ENCODE data around the gene MDK. TPM values are rescaled to one million over a fixed set of nuclear protein-coding genes. Genes with fewer than 3 reads are reported as not detected.

The MDK gene
- total RNA-seq, 5 donors from 2014 or later (not counting 1 experiment from before 2014, with no cell fraction given) = 5.8 to 8.6 (median 8.3) TPM

GRCh38 chr11:46429717-46430116 is 48.2 kb downstream of the MDK start:
- no peak overlapping the region for H3K27ac Mint-ChIP-seq
- Histone ChIP-seq H3K36me3 (ENCODE audit: control insufficient read depth in 2 of 2, extremely low read depth in 1 of 2, insufficient read depth in 1 of 2, low read length in 1 of 2) (peaks cover 11 to 52% of the 10 kb centered on the region in 2 donors), H3K4me3 (ENCODE audit: control insufficient read depth in 1 of 2, extremely low read depth in 1 of 2, low read length in 1 of 2) (no peak overlapping the region), H3K9me3 (no peaks in the 10 kb centered on the region), H3K27ac (ENCODE audit: low read length) (no peak overlapping the region), H3K27me3 (replicated peaks in 1 of 2; ENCODE audit: control insufficient read depth in 2 of 2, extremely low read depth in 1 of 2, insufficient read depth in 2 of 2, low read length in 1 of 2) (no peaks in the 10 kb centered on the region), H3K4me1 (ENCODE audit: control insufficient read depth in 1 of 2, extremely low read depth in 1 of 2, insufficient read depth in 2 of 2, low read length in 2 of 2) (no peaks in the 10 kb centered on the region)
- no peaks in the 10 kb centered on the region for H3K4me1 Mint-ChIP-seq
- WGBS (ENCODE audit: insufficient coverage) = no CpG with 5 or more reads among the region's 3 CpGs
- ATAC-seq (replicated peaks in 1 of 4) (no peak), DNase-seq (no peak)
- no peaks in the 10 kb centered on the region for H3K9me3 Mint-ChIP-seq
- ChIA-PET CTCF (interaction anchor here in 1 of 2 donors (0.7 kb wide), 1 partner anchor 141 kb away, joined by 5 read pairs; no protein-coding TSS in a partner anchor), POLR2A (interaction anchor here in 1 of 2 donors (0.7 kb wide), 1 partner anchor 13 kb away, joined by 3 read pairs; no protein-coding TSS in a partner anchor)
- no peak overlapping the region for H3K4me3 Mint-ChIP-seq
- peaks cover 68% of the 10 kb centered on the region for H3K36me3 Mint-ChIP-seq
- H3K27me3 Mint-ChIP-seq = no peaks in the 10 kb centered on the region

- Mint-ChIP-seq H3K27me3 (no peaks in the 10 kb centered on the region), H3K4me1 (no peaks in the 10 kb centered on the region), H3K27ac (no peak overlapping the region), H3K9me3 (no peaks in the 10 kb centered on the region), H3K36me3 (peaks cover 64% of the 10 kb centered on the region), H3K4me3 (no peak overlapping the region)
- Histone ChIP-seq H3K4me3 (ENCODE audit: control insufficient read depth in 1 of 2, extremely low read depth in 1 of 2, low read length in 1 of 2) (no peak overlapping the region), H3K36me3 (ENCODE audit: control insufficient read depth in 2 of 2, extremely low read depth in 1 of 2, insufficient read depth in 1 of 2, low read length in 1 of 2) (peaks cover 11 to 50% of the 10 kb centered on the region in 2 donors), H3K27ac (ENCODE audit: low read length) (no peak overlapping the region), H3K9me3 (no peaks in the 10 kb centered on the region), H3K4me1 (ENCODE audit: control insufficient read depth in 1 of 2, extremely low read depth in 1 of 2, insufficient read depth in 2 of 2, low read length in 2 of 2) (no peaks in the 10 kb centered on the region), H3K27me3 (replicated peaks in 1 of 2; ENCODE audit: control insufficient read depth in 2 of 2, extremely low read depth in 1 of 2, insufficient read depth in 2 of 2, low read length in 1 of 2) (no peaks in the 10 kb centered on the region)
- ATAC-seq (replicated peaks in 1 of 4) = no peak
- ChIA-PET POLR2A (no interaction called here), CTCF (no interaction called here)
- no peak for DNase-seq
Observed at GRCh38 chr11:46431211-46431610, 49.7 kb downstream of the MDK start.

Other genes starting within 250 kb of the MDK start
- gene CREB3L1, start 104.0 kb upstream of the MDK start, total RNA-seq = under 1 TPM in 3 of 5 donors, not detected in 2; 0.38 to 0.72 (median 0.38) TPM
- 100 to 1,000 TPM; 235 to 318 (median 251) TPM for gene DGKZ, start 34.2 kb upstream of the MDK start, total RNA-seq
- gene CHRM4, start 10.1 kb downstream of the MDK start, total RNA-seq = 1 to 10 TPM in 2 of 5 donors, under 1 TPM in 2, not detected in 1; 0.18 to 3.9 (median 1.5) TPM
- 10 to 100 TPM; 35.5 to 49.7 (median 42.7) TPM for gene AMBRA1, start 212.4 kb downstream of the MDK start, total RNA-seq
- gene HARBI1, start 235.6 kb downstream of the MDK start, total RNA-seq = 10 to 100 TPM in 3 of 5 donors, 1 to 10 TPM in 2; 6.7 to 17.3 (median 10.3) TPM
- 100 to 1,000 TPM in 4 of 5 donors, 10 to 100 TPM in 1; 91.8 to 115 (median 102) TPM for gene ATG13, start 235.9 kb downstream of the MDK start, total RNA-seq